ENCODE measurements around the gene CABP4.

GRCh38 chr11:67431346-67432249 lies 23.6 kb upstream of the CABP4 start:
- TF ChIP-seq POLR2A (IDR thresholded peaks at IDR 0.05) (no peak), CTCF (IDR thresholded peaks at IDR 0.05 in 4 of 5, conservative IDR thresholded peaks at IDR 0.05 in 1 of 5) (no peak)
